ENCODE data around the gene NHEJ1.

Gene NHEJ1

GRCh38 chr2:219111375-219112061 is 49.1 kb downstream of the NHEJ1 start:
- Mint-ChIP-seq H3K4me1 (ENCODE audit: low read depth) (peaks cover 35% of the 10 kb centered on the region), H3K9me3 (no peaks in the 10 kb centered on the region), H3K4me3 (no peak overlapping the region), H3K27ac (no peak overlapping the region), H3K36me3 (ENCODE audit: low read depth) (peaks cover 8% of the 10 kb centered on the region), H3K27me3 (no peaks in the 10 kb centered on the region)
- no peak for DNase-seq

- H3K4me1 Mint-ChIP-seq (ENCODE audit: low read depth): peaks cover 52% of the 10 kb centered on the region
- peak; percentile 48 for DNase-seq
- no peaks in the 10 kb centered on the region for H3K9me3 Mint-ChIP-seq
- H3K36me3 Mint-ChIP-seq (ENCODE audit: low read depth): peaks cover 5% of the 10 kb centered on the region
- no peak overlapping the region for H3K27ac Mint-ChIP-seq
- no peak overlapping the region for H3K4me3 Mint-ChIP-seq
- no peaks in the 10 kb centered on the region for H3K27me3 Mint-ChIP-seq
Observed at GRCh38 chr2:219109471-219109870, 51.1 kb downstream of the NHEJ1 start.

- DNase-seq: no peak
- peaks cover 55% of the 10 kb centered on the region for H3K4me1 Mint-ChIP-seq (ENCODE audit: low read depth)
- H3K4me3 Mint-ChIP-seq: no peak overlapping the region
- peaks cover 4% of the 10 kb centered on the region for H3K36me3 Mint-ChIP-seq (ENCODE audit: low read depth)
- no peak overlapping the region for H3K27ac Mint-ChIP-seq
- H3K9me3 Mint-ChIP-seq: no peaks in the 10 kb centered on the region
- no peaks in the 10 kb centered on the region for H3K27me3 Mint-ChIP-seq
Observed at GRCh38 chr2:219107758-219108157, 52.9 kb downstream of the NHEJ1 start.

GRCh38 chr2:219106251-219106650 is 54.4 kb downstream of the NHEJ1 start:
- peaks cover 10% of the 10 kb centered on the region for H3K36me3 Mint-ChIP-seq (ENCODE audit: low read depth)

GRCh38 chr2:219104107-219105035 is 56.2 kb downstream of the NHEJ1 start:
- Mint-ChIP-seq H3K36me3 (ENCODE audit: low read depth) (peaks cover 10% of the 10 kb centered on the region), H3K4me3 (peak overlapping the region; percentile 16), H3K27me3 (no peaks in the 10 kb centered on the region), H3K9me3 (no peaks in the 10 kb centered on the region), H3K27ac (peak overlapping the region; percentile 74), H3K4me1 (ENCODE audit: low read depth) (peaks cover 39% of the 10 kb centered on the region)
- no peak for DNase-seq

More at GRCh38 chr2:219106251-219106650, 54.4 kb downstream of the NHEJ1 start:
- no peaks in the 10 kb centered on the region for H3K27me3 Mint-ChIP-seq
- H3K9me3 Mint-ChIP-seq: no peaks in the 10 kb centered on the region
- no peak overlapping the region for H3K4me3 Mint-ChIP-seq
- no peak for DNase-seq
- H3K4me1 Mint-ChIP-seq (ENCODE audit: low read depth): peaks cover 50% of the 10 kb centered on the region
- H3K27ac Mint-ChIP-seq: no peak overlapping the region

- no peak overlapping the region for H3K27ac Mint-ChIP-seq
- no peaks in the 10 kb centered on the region for H3K27me3 Mint-ChIP-seq
- no peak overlapping the region for H3K4me3 Mint-ChIP-seq
- DNase-seq: no peak
- H3K9me3 Mint-ChIP-seq: no peaks in the 10 kb centered on the region
- H3K36me3 Mint-ChIP-seq (ENCODE audit: low read depth): peaks cover 12% of the 10 kb centered on the region
- H3K4me1 Mint-ChIP-seq (ENCODE audit: low read depth): peaks cover 4% of the 10 kb centered on the region
Observed at GRCh38 chr2:219099329-219099728, 61.3 kb downstream of the NHEJ1 start.

- H3K27ac Mint-ChIP-seq: no peak overlapping the region
- H3K9me3 Mint-ChIP-seq: no peaks in the 10 kb centered on the region
- peaks cover 16% of the 10 kb centered on the region for H3K36me3 Mint-ChIP-seq (ENCODE audit: low read depth)
- no peak for DNase-seq
- H3K27me3 Mint-ChIP-seq: no peaks in the 10 kb centered on the region
- H3K4me3 Mint-ChIP-seq: no peak overlapping the region
- H3K4me1 Mint-ChIP-seq (ENCODE audit: low read depth): no peaks in the 10 kb centered on the region
Observed at GRCh38 chr2:219095406-219095935, 65.1 kb downstream of the NHEJ1 start.

- no peaks in the 10 kb centered on the region for H3K4me1 Mint-ChIP-seq (ENCODE audit: low read depth)
- peaks cover 24% of the 10 kb centered on the region for H3K36me3 Mint-ChIP-seq (ENCODE audit: low read depth)
- H3K9me3 Mint-ChIP-seq: no peaks in the 10 kb centered on the region
- no peak for DNase-seq
- H3K27me3 Mint-ChIP-seq: no peaks in the 10 kb centered on the region
- no peak overlapping the region for H3K4me3 Mint-ChIP-seq
- H3K27ac Mint-ChIP-seq: no peak overlapping the region
Observed at GRCh38 chr2:219094171-219094570, 66.4 kb downstream of the NHEJ1 start.

GRCh38 chr2:219090436-219091299 is 69.9 kb downstream of the NHEJ1 start:
- Mint-ChIP-seq H3K4me1 (ENCODE audit: low read depth) (peaks cover 10% of the 10 kb centered on the region), H3K27ac (no peak overlapping the region), H3K36me3 (ENCODE audit: low read depth) (peaks cover 35% of the 10 kb centered on the region), H3K27me3 (no peaks in the 10 kb centered on the region), H3K4me3 (no peak overlapping the region), H3K9me3 (no peaks in the 10 kb centered on the region)
- no peak for DNase-seq

- peaks cover 29% of the 10 kb centered on the region for H3K36me3 Mint-ChIP-seq (ENCODE audit: low read depth)
- H3K9me3 Mint-ChIP-seq: no peaks in the 10 kb centered on the region
- no peak overlapping the region for H3K4me3 Mint-ChIP-seq
- H3K27ac Mint-ChIP-seq: no peak overlapping the region
- H3K27me3 Mint-ChIP-seq: no peaks in the 10 kb centered on the region
- peaks cover 16% of the 10 kb centered on the region for H3K4me1 Mint-ChIP-seq (ENCODE audit: low read depth)
- DNase-seq: no peak
Observed at GRCh38 chr2:219089330-219089729, 71.3 kb downstream of the NHEJ1 start.

GRCh38 chr2:219087848-219088247 is 72.8 kb downstream of the NHEJ1 start:
- H3K27ac Mint-ChIP-seq: no peak overlapping the region
- peaks cover 16% of the 10 kb centered on the region for H3K4me1 Mint-ChIP-seq (ENCODE audit: low read depth)
- no peak for DNase-seq
- H3K27me3 Mint-ChIP-seq: no peaks in the 10 kb centered on the region
- no peak overlapping the region for H3K4me3 Mint-ChIP-seq
- no peaks in the 10 kb centered on the region for H3K9me3 Mint-ChIP-seq
- peaks cover 20% of the 10 kb centered on the region for H3K36me3 Mint-ChIP-seq (ENCODE audit: low read depth)

- Mint-ChIP-seq H3K36me3 (ENCODE audit: low read depth) (peaks cover 19% of the 10 kb centered on the region), H3K4me1 (ENCODE audit: low read depth) (peaks cover 16% of the 10 kb centered on the region), H3K27ac (no peak overlapping the region), H3K9me3 (no peaks in the 10 kb centered on the region), H3K4me3 (no peak overlapping the region), H3K27me3 (no peaks in the 10 kb centered on the region)
- DNase-seq: no peak
Observed at GRCh38 chr2:219087361-219087760, 73.3 kb downstream of the NHEJ1 start.

GRCh38 chr2:219086196-219086595 is 74.4 kb downstream of the NHEJ1 start:
- Mint-ChIP-seq H3K36me3 (ENCODE audit: low read depth) (peaks cover 19% of the 10 kb centered on the region), H3K4me3 (no peak overlapping the region), H3K4me1 (ENCODE audit: low read depth) (peaks cover 16% of the 10 kb centered on the region), H3K27ac (no peak overlapping the region), H3K9me3 (no peaks in the 10 kb centered on the region), H3K27me3 (no peaks in the 10 kb centered on the region)
- no peak for DNase-seq

- Mint-ChIP-seq H3K36me3 (ENCODE audit: low read depth) (peaks cover 15% of the 10 kb centered on the region), H3K27me3 (no peaks in the 10 kb centered on the region), H3K4me3 (no peak overlapping the region), H3K27ac (no peak overlapping the region), H3K9me3 (no peaks in the 10 kb centered on the region), H3K4me1 (ENCODE audit: low read depth) (peaks cover 16% of the 10 kb centered on the region)
- DNase-seq: no peak
Observed at GRCh38 chr2:219084791-219085190, 75.8 kb downstream of the NHEJ1 start.

All from activated T-cell treated with anti-CD3 and anti-CD28 coated beads, Interleukin-2, amount 50 U/mL, for 24 hours (primary cell).